SK-N-SH (cell line): ENCODE measurements around the gene IRF2BPL. TPM values are rescaled to one million over a fixed set of nuclear protein-coding genes. Genes with fewer than 3 reads are reported as not detected.

Experiments
- CTCF ChIA-PET: fragments of 300-600, 350-600 bp; formaldehyde crosslinking; extraction: SDS; loops from one replicate; lab custom pipeline; 2021; lab: Yijun Ruan, JAX
- POLR2A ChIA-PET: fragments of 350-600 bp; sonication (Branson Sonifier 250); formaldehyde crosslinking; extraction: SDS; loops from one replicate; lab custom pipeline; 2020; ENCODE audit warnings: antibody characterized with exemption, inconsistent platforms; lab: Yijun Ruan, JAX
- DNase-seq: peaks from one replicate; pipeline ENCODE4 v3.0.0; 2012
- H2AFZ ChIP-seq: fragments of 200-600 bp; sonication (generic); 2 replicates; pipeline ENCODE4 v1.8.1; 2016; ENCODE audit warnings: antibody characterized with exemption, mild to moderate bottlenecking, low read depth
- H3F3A ChIP-seq: fragments of 200-600 bp; sonication (generic); replicated peaks from 2 replicates; pipeline ENCODE3; 2016; ENCODE audit warnings: antibody characterized with exemption, mild to moderate bottlenecking; ENCODE audit not compliant: insufficient read depth
- H3K27ac ChIP-seq, 2 experiments: fragments of 200-500 bp in 1 of 2; fragments of 200-600 bp in 1 of 2; sonication (Bioruptor generic) in 1 of 2; sonication (generic), shearing (Covaris generic) in 1 of 2; 2 replicates each; pipeline versions ENCODE4 v1.5.1 to v1.6.1; 2014 to 2016; ENCODE audit warnings: low read depth in 2 of 2, inconsistent platforms in 1 of 2, low read length in 1 of 2, mild to moderate bottlenecking in 1 of 2, mixed read lengths in 1 of 2
- H3K27me3 ChIP-seq: fragments of 200-600 bp; sonication (generic), shearing (Covaris generic); 2 replicates; pipeline ENCODE4 v1.6.1; 2016; ENCODE audit warnings: mixed run types; ENCODE audit not compliant: insufficient read depth
- H3K36me3 ChIP-seq, 2 experiments: fragments of 200-500 bp in 1 of 2; fragments of 200-600 bp in 1 of 2; sonication (Bioruptor generic) in 1 of 2; sonication (generic) in 1 of 2; replicated peaks in 1 of 2; 2 replicates each; pipeline versions ENCODE3 to v1.5.1; 2014 to 2016; ENCODE audit warnings: low read length in 1 of 2, mild to moderate bottlenecking in 1 of 2; ENCODE audit not compliant: insufficient read depth in 2 of 2, control insufficient read depth in 1 of 2
- H3K4me1 ChIP-seq, 2 experiments: fragments of 200-500 bp in 1 of 2; fragments of 200-600 bp in 1 of 2; sonication (Bioruptor generic) in 1 of 2; sonication (generic), shearing (Covaris generic) in 1 of 2; 2 replicates each; pipeline versions ENCODE4 v1.5.1 to v1.6.1; 2014 to 2016; ENCODE audit warnings: low read depth in 1 of 2, low read length in 1 of 2, mixed run types in 1 of 2; ENCODE audit not compliant: insufficient read depth in 2 of 2, control insufficient read depth in 1 of 2
- H3K4me2 ChIP-seq: fragments of 200-600 bp; sonication (generic), shearing (Covaris generic); 2 replicates; pipeline ENCODE4 v1.6.1; 2017; ENCODE audit warnings: mixed run types
- H3K4me3 ChIP-seq, 2 experiments: fragments of 200-500 bp in 1 of 2; fragments of 200-600 bp in 1 of 2; sonication (Bioruptor generic) in 1 of 2; sonication (generic), shearing (Covaris generic) in 1 of 2; 2 replicates each; pipeline versions ENCODE4 v1.5.1 to v1.8.1; 2014 to 2016; ENCODE audit warnings: low read depth in 2 of 2, inconsistent platforms in 1 of 2, low read length in 1 of 2, mild to moderate bottlenecking in 1 of 2, mixed read lengths in 1 of 2, moderate library complexity in 1 of 2
- H3K79me2 ChIP-seq: fragments of 200-600 bp; sonication (generic); 2 replicates; pipeline ENCODE4 v1.8.1; 2017; ENCODE audit warnings: mild to moderate bottlenecking; ENCODE audit not compliant: insufficient read depth
- H3K9ac ChIP-seq: fragments of 200-600 bp; sonication (generic); 2 replicates; pipeline ENCODE4 v1.6.1; 2017; ENCODE audit warnings: mixed run types
- H3K9me2 ChIP-seq: fragments of 200-600 bp; sonication (generic); 2 replicates; pipeline ENCODE4 v1.6.1; 2017; ENCODE audit warnings: mixed run types
- H3K9me3 ChIP-seq: fragments of 200-600 bp; sonication (generic); 2 replicates; pipeline ENCODE4 v1.6.1; 2017; ENCODE audit warnings: mixed run types, mild to moderate bottlenecking, moderate library complexity
- H4K20me1 ChIP-seq: fragments of 200-600 bp; sonication (generic); 2 replicates; pipeline ENCODE4 v1.6.1; 2017; ENCODE audit warnings: mild to moderate bottlenecking, mixed run types; ENCODE audit not compliant: insufficient read depth
- CHD2 ChIP-seq: fragments of 150-350 bp; IDR thresholded peaks from 2 replicates; pipeline ENCODE4 v1.6.1; 2018; ENCODE audit warnings: low read length; ENCODE audit not compliant: partially characterized antibody
- EZH2phosphoT487 ChIP-seq: fragments of 200-600 bp; sonication (generic); IDR thresholded peaks from 2 replicates; pipeline ENCODE4 v1.6.1; 2017; ENCODE audit warnings: low read depth, mixed run types, mild to moderate bottlenecking, antibody characterized with exemption, moderate library complexity, borderline replicate concordance
- FOSL2 ChIP-seq: IDR thresholded peaks from 2 replicates; pipeline ENCODE4 v1.4.0; 2012; ENCODE audit warnings: low read depth, mild to moderate bottlenecking, moderate library complexity, borderline replicate concordance
- FOXJ3 ChIP-seq: sonication (generic); formaldehyde crosslinking; IDR thresholded peaks from 2 replicates; pipeline ENCODE4 v1.5.1; 2020; ENCODE audit warnings: mild to moderate bottlenecking, missing genetic modification reagents
- FOXM1 ChIP-seq: IDR thresholded peaks from 2 replicates; pipeline ENCODE4 v1.4.0; 2012; ENCODE audit warnings: low read depth, mild to moderate bottlenecking
- GABPA ChIP-seq: IDR thresholded peaks from 2 replicates; pipeline ENCODE4 v1.4.0; 2012; ENCODE audit warnings: low read depth, mild to moderate bottlenecking
- GATA2 ChIP-seq: sonication (generic); formaldehyde crosslinking; IDR thresholded peaks from 2 replicates; pipeline ENCODE4 v1.5.0; 2020; ENCODE audit warnings: mild to moderate bottlenecking, missing genetic modification reagents
- MXI1 ChIP-seq: IDR thresholded peaks from 2 replicates; pipeline ENCODE4 v1.6.1; 2012; ENCODE audit warnings: mild to moderate bottlenecking, low read depth, low read length, improper control_type of control experiment
- NFIC ChIP-seq: IDR thresholded peaks from 2 replicates; pipeline ENCODE4 v1.4.0; 2012; ENCODE audit warnings: borderline replicate concordance
- NRF1 ChIP-seq: IDR thresholded peaks from 2 replicates; pipeline ENCODE4 v1.6.1; 2012; ENCODE audit warnings: low read depth, mild to moderate bottlenecking, low read length
- PBX3 ChIP-seq: IDR thresholded peaks from 2 replicates; pipeline ENCODE4; 2012
- POLR2AphosphoS5 ChIP-seq: IDR thresholded peaks from 2 replicates; pipeline ENCODE4 v1.6.1; 2012; ENCODE audit warnings: low read depth, low read length
- RAD21 ChIP-seq: IDR thresholded peaks from 2 replicates; pipeline ENCODE4 v1.6.1; 2012; ENCODE audit warnings: mild to moderate bottlenecking, low read length
- RFX5 ChIP-seq: IDR thresholded peaks from 2 replicates; pipeline ENCODE4 v1.6.1; 2012; ENCODE audit warnings: mild to moderate bottlenecking, improper control_type of control experiment, low read length
- RXRA ChIP-seq: IDR thresholded peaks from 2 replicates; pipeline ENCODE4 v1.4.0; 2012; ENCODE audit warnings: low read depth, mild to moderate bottlenecking, borderline replicate concordance
- SMC3 ChIP-seq: IDR thresholded peaks from 2 replicates; pipeline ENCODE4 v1.6.1; 2012; ENCODE audit warnings: low read depth, low read length, improper control_type of control experiment
- TCF12 ChIP-seq: IDR thresholded peaks from 2 replicates; pipeline ENCODE4 v1.4.0; 2012
- TEAD4 ChIP-seq: IDR thresholded peaks from 2 replicates; pipeline ENCODE4 v1.4.0; 2012; ENCODE audit warnings: mild to moderate bottlenecking, borderline replicate concordance; ENCODE audit not compliant: insufficient read depth
- USF2 ChIP-seq: fragments of 150-350 bp; IDR thresholded peaks from 2 replicates; pipeline ENCODE4 v1.6.1; 2017; ENCODE audit warnings: antibody characterized with exemption, low read length, low read depth, borderline replicate concordance
- YY1 ChIP-seq: IDR thresholded peaks from 2 replicates; pipeline ENCODE4 v1.4.0; 2012; ENCODE audit warnings: low read depth, mild to moderate bottlenecking
- WGBS: methylation state at CpG from one replicate; pipeline ENCODE4 v1.1.6; 2017; ENCODE audit warnings: low lambda C conversion rate; 5-methylcytosine and 5-hydroxymethylcytosine counted together
- polyA plus RNA-seq, 3 experiments: library from polyadenylated mRNA; depleted of rRNA; stranded (reverse); fragments of >200 nt; gene quantifications; 2 replicates each; pipeline ENCODE4 v1.2.3, GENCODE V29; 2012
- TF ChIP-seq, protein P1 (sequence below): fragments of 150-350 bp; IDR thresholded peaks from 2 replicates; pipeline ENCODE4 v1.6.1; 2016; ENCODE audit warnings: mild to moderate bottlenecking, low read depth, low read length
- TF ChIP-seq, protein P2 (sequence below): IDR thresholded peaks from 2 replicates; pipeline ENCODE4 v1.4.0; 2012; ENCODE audit warnings: low read depth

IRF2BPL gene
- polyA plus RNA-seq, 1 of the 3 experiments (the other 2 are of a cell fraction), result 17.1 TPM

GRCh38 chr14:77035267-77035666, 6.8 kb upstream of the IRF2BPL start:
- no peak overlapping the region for H3K4me3 ChIP-seq
- WGBS, result 91% methylated on average over 4 of the region's 4 CpGs
- no peaks in the 10 kb centered on the region for H4K20me1 ChIP-seq
- peaks cover 61 to 62% of the 10 kb centered on the region in 2 experiments for H3K4me1 ChIP-seq
- H3K9me2 ChIP-seq, result no peaks in the 10 kb centered on the region
- H2AFZ ChIP-seq, result no peak overlapping the region
- ChIA-PET CTCF (interaction anchor here (1.1 to 24.4 kb wide), 6 partner anchors 11 to 123 kb away, joined by 3 to 484 read pairs (median 6); no protein-coding TSS in a partner anchor), POLR2A (interaction anchor here (1.5 kb wide), 1 partner anchor 116 kb away, joined by 4 read pairs; no protein-coding TSS in a partner anchor)
- H3F3A ChIP-seq, result peaks cover 64% of the 10 kb centered on the region
- peaks cover 25% of the 10 kb centered on the region for H3K79me2 ChIP-seq
- no peaks in the 10 kb centered on the region for H3K9me3 ChIP-seq
- no peaks in the 10 kb centered on the region for H3K36me3 ChIP-seq
- no peak for DNase-seq
- no peak overlapping the region for H3K9ac ChIP-seq
- H3K27ac ChIP-seq, result no peak overlapping the region
- no peak overlapping the region for H3K4me2 ChIP-seq
- no peaks in the 10 kb centered on the region for H3K27me3 ChIP-seq
- TF ChIP-seq SMC3 (no peak), POLR2AphosphoS5 (no peak), FOXJ3 (CRISPR knock-in tag) (no peak), NFIC (no peak), TCF12 (no peak), RFX5 (no peak), FOSL2 (no peak), GABPA (no peak), MXI1 (no peak), RXRA (no peak), TEAD4 (no peak), FOXM1 (no peak), EZH2phosphoT487 (no peak)

GRCh38 chr14:77033622-77034589, 5.4 kb upstream of the IRF2BPL start:
- Histone ChIP-seq H3K9me2 (no peaks in the 10 kb centered on the region), H3K9me3 (no peaks in the 10 kb centered on the region), H3K9ac (peak overlapping the region; percentile 92), H3K4me2 (peak overlapping the region; percentile 83), H3K4me3 (peak overlapping the region; percentile 52 to 64), H3K79me2 (peaks cover 37% of the 10 kb centered on the region), H3K27me3 (no peaks in the 10 kb centered on the region), H3F3A (peaks cover 58% of the 10 kb centered on the region), H4K20me1 (no peaks in the 10 kb centered on the region), H3K4me1 (peaks cover 58 to 59% of the 10 kb centered on the region in 2 experiments), H2AFZ (0 out of 2 replicates have a peak overlapping the region, but pooled peaks have one; percentile 13), H3K27ac (peak overlapping the region; percentile 97 to 99), H3K36me3 (no peaks in the 10 kb centered on the region)
- DNase-seq, result peak; percentile 91
- WGBS, result 8% methylated on average over 15 of the region's 37 CpGs
- CTCF ChIA-PET, result interaction anchor here (1.8 to 24.4 kb wide), 5 partner anchors 9 to 122 kb away, joined by 4 to 484 read pairs (median 8); no protein-coding TSS in a partner anchor
- POLR2A ChIA-PET, result interaction anchor here (1.2 to 1.5 kb wide), 2 partner anchors 114 to 115 kb away, joined by 4 read pairs; no protein-coding TSS in a partner anchor
- TF ChIP-seq, protein P1, sequence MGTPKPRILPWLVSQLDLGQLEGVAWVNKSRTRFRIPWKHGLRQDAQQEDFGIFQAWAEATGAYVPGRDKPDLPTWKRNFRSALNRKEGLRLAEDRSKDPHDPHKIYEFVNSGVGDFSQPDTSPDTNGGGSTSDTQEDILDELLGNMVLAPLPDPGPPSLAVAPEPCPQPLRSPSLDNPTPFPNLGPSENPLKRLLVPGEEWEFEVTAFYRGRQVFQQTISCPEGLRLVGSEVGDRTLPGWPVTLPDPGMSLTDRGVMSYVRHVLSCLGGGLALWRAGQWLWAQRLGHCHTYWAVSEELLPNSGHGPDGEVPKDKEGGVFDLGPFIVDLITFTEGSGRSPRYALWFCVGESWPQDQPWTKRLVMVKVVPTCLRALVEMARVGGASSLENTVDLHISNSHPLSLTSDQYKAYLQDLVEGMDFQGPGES, result no peak
- TF ChIP-seq GABPA, result peak; percentile 52; the same call in 1 of the 2 replicates
- TF ChIP-seq, protein P2, sequence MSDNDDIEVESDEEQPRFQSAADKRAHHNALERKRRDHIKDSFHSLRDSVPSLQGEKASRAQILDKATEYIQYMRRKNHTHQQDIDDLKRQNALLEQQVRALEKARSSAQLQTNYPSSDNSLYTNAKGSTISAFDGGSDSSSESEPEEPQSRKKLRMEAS, result peak; percentile 43; the same call in 1 of the 2 replicates
- no peak for TF ChIP-seq NRF1
- no peak; the same call in 1 of the 2 replicates for TF ChIP-seq PBX3
- no peak for TF ChIP-seq RAD21
- no peak; the same call in 1 of the 2 replicates for TF ChIP-seq TCF12
- no peak for TF ChIP-seq FOSL2
- TF ChIP-seq YY1, result no peak
- TF ChIP-seq USF2, result no peak
- TF ChIP-seq CHD2, result no peak
- TF ChIP-seq MXI1, result peak; percentile 70
- TF ChIP-seq GATA2 (CRISPR knock-in tag), result no peak
